Heart right ventricle (tissue), 16 donors: ENCODE measurements around the gene NLRP13. TPM values are rescaled to one million over a fixed set of nuclear protein-coding genes. Genes with fewer than 3 reads are reported as not detected.

Experiments used
- ATAC-seq, 8 donors: fragments of 200-7000 bp; cut with Tn5 transposase; one replicate each; pipeline ENCODE4 v1.9.1; 2020; ENCODE audit warnings: mild to moderate bottlenecking in 8 of 8, moderate library complexity in 8 of 8, moderate number of reproducible peaks in 1 of 8
- DNase-seq, 2 donors: peaks; one replicate each; pipeline ENCODE4 v3.0.0-alpha.2; 2020
- H3K27ac ChIP-seq, 10 donors: fragments of 200-600 bp; sonication (generic) in 2 of 10; one replicate each; pipeline versions ENCODE4 v1.5.0 to v1.8.0; 2020 to 2022; ENCODE audit warnings: mild to moderate bottlenecking in 3 of 10
- H3K27me3 ChIP-seq, 7 donors: fragments of 200-600 bp; one replicate each; pipeline ENCODE4 v1.8.0; 2021 to 2022; ENCODE audit warnings: mild to moderate bottlenecking in 2 of 7
- H3K36me3 ChIP-seq, 9 donors: fragments of 200-600 bp; sonication (generic) in 1 of 9; one replicate each; pipeline versions ENCODE4 v1.5.0 to v1.8.0; 2020 to 2022; ENCODE audit warnings: mild to moderate bottlenecking in 2 of 9
- H3K4me1 ChIP-seq, 9 donors: fragments of 200-600 bp; sonication (generic) in 1 of 9; one replicate each; pipeline versions ENCODE4 v1.5.0 to v1.8.0; 2020 to 2022; ENCODE audit warnings: mild to moderate bottlenecking in 4 of 9
- H3K4me3 ChIP-seq, 10 donors: fragments of 200-600 bp; sonication (generic) in 2 of 10; one replicate each; pipeline versions ENCODE4 v1.5.0 to v1.8.0; 2020 to 2022; ENCODE audit warnings: mild to moderate bottlenecking in 7 of 10, moderate library complexity in 2 of 10
- H3K9me3 ChIP-seq, 11 donors: fragments of 200-600 bp in 10 of 11; sonication (generic) in 2 of 11; one replicate each; pipeline versions ENCODE4 v1.5.0 to v1.8.0; 2013 to 2022; ENCODE audit warnings: mild to moderate bottlenecking in 2 of 11, control low read depth in 1 of 11, moderate library complexity in 1 of 11
- CTCF ChIP-seq, 9 donors: fragments of 200-600 bp; sonication (generic) in 2 of 9; IDR thresholded peaks; one replicate each; pipeline versions ENCODE4 v1.5.0 to v1.8.0; 2021 to 2022; ENCODE audit warnings: antibody characterized with exemption in 9 of 9, mild to moderate bottlenecking in 5 of 9, moderate library complexity in 1 of 9
- WGBS, 2 donors: extraction: QIAGEN DNeasy Blood & Tissue Kit; methylation state at CpG; one replicate each; pipeline ENCODE4 v1.1.7; 2013; ENCODE audit warnings: inconsistent platforms in 1 of 2; 5-methylcytosine and 5-hydroxymethylcytosine counted together
- intact Hi-C, 10 donors: fragments of 100-400 bp; cut with DNase I; formaldehyde crosslinking; loops; one replicate each; pipeline versions ENCODE4 v1.11.1 to v1.14.2; 2022
- polyA plus RNA-seq, 2 donors: library from polyadenylated mRNA; stranded (reverse); fragments of 200-250 nt; gene quantifications; one replicate each; pipeline ENCODE4 v1.2.3, GENCODE V29; 2013
- total RNA-seq, 10 donors: library from RNA; stranded (reverse); fragmentation: NEBNext Ultra II Directional in 3 of 10; extraction: Animal tissue kit (Norgen Biotek cat#: 25700) in 3 of 10; gene quantifications; one replicate each; pipeline versions ENCODE4 v1.2.1 to v1.2.4, GENCODE V29; 2021 to 2023
- donor health status: Arrhythmogenic right ventricular cardiomyopathy.
- donor health status: ischemic (EF 13 %, LVEDD 7.1; RV severe dilation, severe dysfunction).
- donor health status: healthy with polysubstance abuse.
- donor health status: DM: no; HTN: yes; CAD: no.
- donor health status: DM: no; HTN: no; CAD: no.
- donor health status: ischemic (EF 25% LVEDD 6.9; RV normal size, moderate dysfunction).
- donor health status: ischemic (EF 25% LVEDD 5.7; RV mildly dilated, moderate dysfunction).
- donor health status: healthy.
- donor health status: DM: yes; HTN: yes; CAD: no.
- donor health status: Ischemic cardiomyopathy.
- donor health status: ischemic (EF 35%, LVEDD 5.7; RV mildly dilated, moderate dysfunction).
- donor health status: nonischemic (EF 11% LVEDD 7.7; RV severe dilation, severe dysfunction).
- donor health status: DM: yes; HTN: yes; CAD: no.
- donor health status: PGD.
- donor health status: ischemic (EF 29% LVEDD 5.4; RV normal size, mild dysfunction).
- donor health status: nonischemic (EF 23%, LVEDD 6.1; RV moderate dilation, normal function).

Gene NLRP13
- total and polyA plus RNA-seq, 12 donors: not detected

DNA sequence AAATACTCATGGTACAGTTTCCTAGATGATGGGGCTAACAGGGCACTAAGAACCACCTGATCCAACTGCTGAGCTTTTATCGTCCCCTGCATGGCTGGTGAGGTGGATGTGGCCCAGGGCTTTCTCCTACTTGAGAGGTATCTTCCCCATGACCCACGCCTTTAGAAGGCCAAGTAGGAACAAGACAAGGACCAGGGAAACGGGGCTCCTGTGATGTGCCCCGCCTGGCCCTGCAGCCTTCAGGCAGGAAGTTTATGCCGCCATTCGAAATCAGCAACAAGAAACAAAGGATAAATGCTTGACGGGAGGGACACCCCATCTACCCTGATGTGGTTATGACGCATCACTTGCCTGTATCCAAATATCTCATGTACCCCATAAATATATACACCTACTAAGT, 4.1 kb downstream of the NLRP13 start:
- Histone ChIP-seq H3K4me1 (no peaks in the 10 kb centered on the region), H3K36me3 (no peaks in the 10 kb centered on the region), H3K27ac (no peak overlapping the region), H3K9me3 (peaks cover 0 to 34% (median 0%) of the 10 kb centered on the region in 11 donors), H3K4me3 (no peak overlapping the region), H3K27me3 (peaks cover 0 to 12% (median 0%) of the 10 kb centered on the region in 7 donors)
- WGBS, 2 donors: 72 to 73% methylated on average over 8 of the region's 8 CpGs
- no peak for TF ChIP-seq CTCF (IDR thresholded peaks at IDR 0.05)
- intact Hi-C loops: no loop called here
- DNase-seq (no peak), ATAC-seq (no peak)

- no peak overlapping the region for H3K27ac ChIP-seq
- ATAC-seq (no peak), DNase-seq (no peak)
- peaks cover 0 to 5% (median 0%) of the 10 kb centered on the region in 7 donors for H3K27me3 ChIP-seq
- peaks cover 0 to 78% (median 10%) of the 10 kb centered on the region in 11 donors for H3K9me3 ChIP-seq
- intact Hi-C loops: no loop called here
- no peaks in the 10 kb centered on the region for H3K36me3 ChIP-seq
- H3K4me1 ChIP-seq: no peaks in the 10 kb centered on the region
- no peak overlapping the region for H3K4me3 ChIP-seq
- 62 to 67% methylated on average over 5 of the region's 5 CpGs for WGBS, 2 donors
- no peak for TF ChIP-seq CTCF (IDR thresholded peaks at IDR 0.05)
Measured at GRCh38 chr19:55923556-55923955, 8.6 kb downstream of the NLRP13 start.

GRCh38 chr19:55913643-55914268, 18.4 kb downstream of the NLRP13 start:
- H3K27me3 ChIP-seq: peaks cover 0 to 18% (median 3%) of the 10 kb centered on the region in 7 donors
- no peak for TF ChIP-seq CTCF (IDR thresholded peaks at IDR 0.05)
- DNase-seq (no peak), ATAC-seq (no peak)
- intact Hi-C loops: no loop called here
- H3K36me3 ChIP-seq: no peaks in the 10 kb centered on the region
- H3K27ac ChIP-seq: no peak overlapping the region
- no peaks in the 10 kb centered on the region for H3K4me1 ChIP-seq
- H3K4me3 ChIP-seq: no peak overlapping the region
- 41 to 53% methylated on average over 9 of the region's 9 CpGs for WGBS, 2 donors
- peaks cover 0 to 56% (median 10%) of the 10 kb centered on the region in 11 donors for H3K9me3 ChIP-seq

DNA sequence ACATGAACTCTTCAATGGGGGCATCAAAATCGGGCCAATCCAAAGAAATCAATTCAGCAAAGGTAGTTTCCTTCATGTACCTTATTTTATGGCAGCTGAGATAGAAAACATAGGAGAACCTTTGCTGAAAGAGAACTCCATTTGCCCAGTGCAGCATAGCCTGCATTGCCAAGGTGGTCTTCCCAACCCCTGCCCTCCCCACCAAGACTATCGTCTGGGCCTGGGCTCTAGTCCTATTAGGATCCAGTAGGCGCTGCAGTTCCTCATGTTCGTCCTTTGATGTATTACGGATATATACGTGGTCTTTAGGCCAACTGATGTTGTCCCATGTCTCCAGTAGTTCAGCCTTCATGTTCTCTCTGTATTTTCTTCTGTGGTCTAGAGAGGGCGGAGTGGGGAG, 19.2 kb downstream of the NLRP13 start:
- Histone ChIP-seq H3K36me3 (no peaks in the 10 kb centered on the region), H3K4me3 (no peak overlapping the region), H3K27me3 (peaks cover 0 to 19% (median 3%) of the 10 kb centered on the region in 7 donors), H3K9me3 (peaks cover 0 to 58% (median 10%) of the 10 kb centered on the region in 11 donors), H3K27ac (no peak overlapping the region), H3K4me1 (no peaks in the 10 kb centered on the region)
- ATAC-seq (no peak), DNase-seq (no peak)
- no peak for TF ChIP-seq CTCF (IDR thresholded peaks at IDR 0.05)
- intact Hi-C loops: no loop called here
- 76 to 83% methylated on average over 7 of the region's 7 CpGs for WGBS, 2 donors
